Kidney tubule cell (primary cell): ENCODE data around the gene TMEM237.
A peak's percentile ranks its signal among the peaks of the same experiment; 100 is the strongest.

Experiments
- DNase-seq: peaks from one replicate; pipeline ENCODE4 v3.0.0-alpha.2; 2018; ENCODE audit warnings: low spot score

The TMEM237 gene

GRCh38 chr2:201642086-201642578, 1.2 kb downstream of the TMEM237 start:
- no peak for DNase-seq

GRCh38 chr2:201639205-201639604, 4.1 kb downstream of the TMEM237 start:
- DNase-seq, result no peak

- no peak for DNase-seq
Observed at GRCh38 chr2:201638326-201638725, 5.0 kb downstream of the TMEM237 start.

- DNase-seq, result no peak
Observed at GRCh38 chr2:201633661-201634249, 9.5 kb downstream of the TMEM237 start.

GRCh38 chr2:201631041-201631440, 12.3 kb downstream of the TMEM237 start:
- no peak for DNase-seq

- no peak for DNase-seq
Observed at GRCh38 chr2:201630577-201630976, 12.7 kb downstream of the TMEM237 start.

- DNase-seq, result no peak
Observed at GRCh38 chr2:201628545-201628944, 14.8 kb downstream of the TMEM237 start.

- DNase-seq, result no peak
Observed at GRCh38 chr2:201622306-201622970, 20.9 kb downstream of the TMEM237 start.

GRCh38 chr2:201621293-201621999, 21.9 kb downstream of the TMEM237 start:
- no peak for DNase-seq

- DNase-seq, result peak; percentile 55
Observed at GRCh38 chr2:201618744-201619662, 24.3 kb downstream of the TMEM237 start.

- no peak for DNase-seq
Observed at GRCh38 chr2:201608021-201608420, 35.3 kb downstream of the TMEM237 start.

- DNase-seq, result no peak
Observed at GRCh38 chr2:201607568-201607967, 35.7 kb downstream of the TMEM237 start.

- DNase-seq, result peak; percentile 52
Observed at GRCh38 chr2:201600906-201601305, 42.4 kb downstream of the TMEM237 start.

GRCh38 chr2:201597397-201597796, 45.9 kb downstream of the TMEM237 start:
- no peak for DNase-seq

- no peak for DNase-seq
Observed at GRCh38 chr2:201580486-201580885, 62.8 kb downstream of the TMEM237 start.

- DNase-seq, result no peak
Observed at GRCh38 chr2:201579536-201579935, 63.8 kb downstream of the TMEM237 start.

GRCh38 chr2:201575971-201576370, 67.3 kb downstream of the TMEM237 start:
- DNase-seq, result no peak

GRCh38 chr2:201574766-201575165, 68.5 kb downstream of the TMEM237 start:
- no peak for DNase-seq

GRCh38 chr2:201572846-201573508, 70.3 kb downstream of the TMEM237 start:
- DNase-seq, result no peak
